Activated CD8-positive, alpha-beta memory T cell treated with anti-CD3 and anti-CD28 coated beads for 36 hours (primary cell): ENCODE measurements around the gene ATP8A2. TPM values are rescaled to one million over a fixed set of nuclear protein-coding genes. Genes with fewer than 3 reads are reported as not detected.
"Not testable (repeated sequence)": the region's sequence is repeated elsewhere in the genome, so short reads cannot be mapped to it uniquely, and the experiment has no call there.

ENCODE experiments used
- CTCF ChIA-PET: fragments of 350-600 bp; sonication (Branson Sonifier 250); formaldehyde crosslinking; loops from one replicate; lab custom pipeline; 2021; ENCODE audit warnings: antibody characterized with exemption; lab: Charles Lee
- POLR2A ChIA-PET: fragments of 350-600 bp; sonication (Branson Sonifier 250); formaldehyde crosslinking; loops from one replicate; lab custom pipeline; 2021; ENCODE audit warnings: antibody characterized with exemption; lab: Charles Lee
- total RNA-seq, 2 experiments: library from RNA; stranded (reverse); gene quantifications; one replicate each; pipeline ENCODE4 v1.2.3, GENCODE V29; 2021

The ATP8A2 gene
- total RNA-seq, 2 experiments from 2014 or later = 0.75 to 0.97 TPM

GRCh38 chr13:25946321-25946720 lies 574.5 kb downstream of the ATP8A2 start:
- CTCF ChIA-PET = no interaction called here

GRCh38 chr13:25948910-25949309 lies 577.1 kb downstream of the ATP8A2 start:
- POLR2A ChIA-PET = no interaction called here
- CTCF ChIA-PET = no interaction called here

More at GRCh38 chr13:25946321-25946720, 574.5 kb downstream of the ATP8A2 start:
- POLR2A ChIA-PET = no interaction called here

- ChIA-PET POLR2A (no interaction called here), CTCF (no interaction called here)
Measured at GRCh38 chr13:25951831-25952230, 580.1 kb downstream of the ATP8A2 start.

GRCh38 chr13:25954080-25954479 lies 582.3 kb downstream of the ATP8A2 start:
- CTCF ChIA-PET = interaction anchor here (0.6 kb wide), 1 partner anchor 15 kb away, joined by 3 read pairs; no protein-coding TSS in a partner anchor
- POLR2A ChIA-PET = not testable (repeated sequence)

GRCh38 chr13:25954943-25955342 lies 583.2 kb downstream of the ATP8A2 start:
- CTCF ChIA-PET, POLR2A ChIA-PET: not testable (repeated sequence)

GRCh38 chr13:25958986-25959385 lies 587.2 kb downstream of the ATP8A2 start:
- ChIA-PET CTCF (no interaction called here), POLR2A (no interaction called here)

GRCh38 chr13:25961294-25961693 lies 589.5 kb downstream of the ATP8A2 start:
- ChIA-PET POLR2A (no interaction called here), CTCF (no interaction called here)

- POLR2A ChIA-PET = no interaction called here
Measured at GRCh38 chr13:25963674-25964073, 591.9 kb downstream of the ATP8A2 start.

GRCh38 chr13:25965596-25965995 lies 593.8 kb downstream of the ATP8A2 start:
- CTCF ChIA-PET = no interaction called here

More at GRCh38 chr13:25963674-25964073, 591.9 kb downstream of the ATP8A2 start:
- CTCF ChIA-PET = no interaction called here

GRCh38 chr13:25966086-25966485 lies 594.3 kb downstream of the ATP8A2 start:
- ChIA-PET CTCF (no interaction called here), POLR2A (no interaction called here)

More at GRCh38 chr13:25965596-25965995, 593.8 kb downstream of the ATP8A2 start:
- POLR2A ChIA-PET = no interaction called here

- POLR2A ChIA-PET = no interaction called here
- CTCF ChIA-PET = no interaction called here
Measured at GRCh38 chr13:25967144-25967543, 595.4 kb downstream of the ATP8A2 start.

- POLR2A ChIA-PET = no interaction called here
Measured at GRCh38 chr13:25971047-25971446, 599.3 kb downstream of the ATP8A2 start.

GRCh38 chr13:25971459-25972145 lies 599.8 kb downstream of the ATP8A2 start:
- ChIA-PET CTCF (no interaction called here), POLR2A (no interaction called here)

More at GRCh38 chr13:25971047-25971446, 599.3 kb downstream of the ATP8A2 start:
- CTCF ChIA-PET = no interaction called here

- POLR2A ChIA-PET = no interaction called here
- CTCF ChIA-PET = no interaction called here
Measured at GRCh38 chr13:25973085-25973484, 601.3 kb downstream of the ATP8A2 start.

- POLR2A ChIA-PET = no interaction called here
- CTCF ChIA-PET = no interaction called here
Measured at GRCh38 chr13:25973576-25973975, 601.8 kb downstream of the ATP8A2 start.

GRCh38 chr13:25977216-25977615 lies 605.4 kb downstream of the ATP8A2 start:
- CTCF ChIA-PET = no interaction called here
- POLR2A ChIA-PET = interaction anchor here (0.7 kb wide), 1 partner anchor 963 kb away, joined by 3 read pairs; no protein-coding TSS in a partner anchor

- CTCF ChIA-PET = no interaction called here
- POLR2A ChIA-PET = interaction anchor here (0.7 kb wide), 1 partner anchor 963 kb away, joined by 3 read pairs; no protein-coding TSS in a partner anchor
Measured at GRCh38 chr13:25977671-25978070, 605.9 kb downstream of the ATP8A2 start.

GRCh38 chr13:25978961-25979360 lies 607.2 kb downstream of the ATP8A2 start:
- CTCF ChIA-PET = no interaction called here
- POLR2A ChIA-PET = no interaction called here

- POLR2A ChIA-PET = no interaction called here
- CTCF ChIA-PET = no interaction called here
Measured at GRCh38 chr13:25979371-25979770, 607.6 kb downstream of the ATP8A2 start.

- CTCF ChIA-PET = no interaction called here
- POLR2A ChIA-PET = no interaction called here
Measured at GRCh38 chr13:25980255-25980654, 608.5 kb downstream of the ATP8A2 start.

- CTCF ChIA-PET = no interaction called here
- POLR2A ChIA-PET = no interaction called here
Measured at GRCh38 chr13:25981060-25981459, 609.3 kb downstream of the ATP8A2 start.
